GM18858 (cell line): ENCODE results near the gene MAPK8.
"Not testable (repeated sequence)": the region's sequence is repeated elsewhere in the genome, so short reads cannot be mapped to it uniquely, and the experiment has no call there.

Experiments used
- ATAC-seq: cut with Tn5 transposase; IDR thresholded peaks from one replicate; pipeline ENCODE4 v1.9.1; 2021; ENCODE audit not compliant: unreplicated experiment

The MAPK8 gene

GRCh38 chr10:48333856-48334255 lies 27.4 kb downstream of the MAPK8 start:
- ATAC-seq: no peak

- ATAC-seq: no peak
Measured at GRCh38 chr10:48335788-48336187, 29.3 kb downstream of the MAPK8 start.

GRCh38 chr10:48336978-48337599 lies 30.6 kb downstream of the MAPK8 start:
- peak; percentile 79 for ATAC-seq

GRCh38 chr10:48340734-48341133 lies 34.3 kb downstream of the MAPK8 start:
- no peak for ATAC-seq

GRCh38 chr10:48343106-48343505 lies 36.6 kb downstream of the MAPK8 start:
- ATAC-seq: no peak

- ATAC-seq: no peak
Measured at GRCh38 chr10:48343921-48344598, 37.6 kb downstream of the MAPK8 start.

- ATAC-seq: not testable (repeated sequence)
Measured at GRCh38 chr10:48346248-48346647, 39.8 kb downstream of the MAPK8 start.

GRCh38 chr10:48347539-48347938 lies 41.1 kb downstream of the MAPK8 start:
- ATAC-seq: not testable (repeated sequence)

GRCh38 chr10:48347943-48348342 lies 41.5 kb downstream of the MAPK8 start:
- not testable (repeated sequence) for ATAC-seq

- ATAC-seq: no peak
Measured at GRCh38 chr10:48353246-48353645, 46.8 kb downstream of the MAPK8 start.

GRCh38 chr10:48357631-48358030 lies 51.2 kb downstream of the MAPK8 start:
- no peak for ATAC-seq

GRCh38 chr10:48358162-48358561 lies 51.7 kb downstream of the MAPK8 start:
- no peak for ATAC-seq

GRCh38 chr10:48358838-48359237 lies 52.4 kb downstream of the MAPK8 start:
- no peak for ATAC-seq

- ATAC-seq: no peak
Measured at GRCh38 chr10:48361176-48361575, 54.7 kb downstream of the MAPK8 start.

GRCh38 chr10:48363617-48364355 lies 57.3 kb downstream of the MAPK8 start:
- peak; percentile 65 for ATAC-seq

- no peak for ATAC-seq
Measured at GRCh38 chr10:48364659-48365405, 58.4 kb downstream of the MAPK8 start.

GRCh38 chr10:48365668-48366067 lies 59.2 kb downstream of the MAPK8 start:
- no peak for ATAC-seq

GRCh38 chr10:48366261-48366660 lies 59.8 kb downstream of the MAPK8 start:
- ATAC-seq: no peak

- ATAC-seq: no peak
Measured at GRCh38 chr10:48369501-48369900, 63.0 kb downstream of the MAPK8 start.

GRCh38 chr10:48377751-48378530 lies 71.5 kb downstream of the MAPK8 start:
- no peak for ATAC-seq

- ATAC-seq: no peak
Measured at GRCh38 chr10:48378675-48379074, 72.2 kb downstream of the MAPK8 start.
